HepG2 (cell line): ENCODE results near the gene MRPS10. TPM values are rescaled to one million over a fixed set of nuclear protein-coding genes. Genes with fewer than 3 reads are reported as not detected.

Experiments used
- ARID5B ChIP-seq: IDR thresholded peaks from 2 replicates; pipeline ENCODE4 v1.4.0; 2020; ENCODE audit warnings: mild to moderate bottlenecking, missing genetic modification reagents
- CREM ChIP-seq, 2 experiments: sonication (generic) in 1 of 2; formaldehyde crosslinking in 1 of 2; IDR thresholded peaks; 2 replicates each; pipeline versions ENCODE4 v1.4.0 to v1.6.1; 2016 to 2020; ENCODE audit warnings: antibody characterized with exemption in 1 of 2, mild to moderate bottlenecking in 1 of 2, missing genetic modification reagents in 1 of 2
- GABPB1 ChIP-seq: IDR thresholded peaks from 2 replicates; pipeline ENCODE4 v1.6.1; 2016; ENCODE audit warnings: mild to moderate bottlenecking, missing genetic modification reagents, moderate library complexity, missing compliant biosample characterization
- KDM4B ChIP-seq: sonication (generic); formaldehyde crosslinking; IDR thresholded peaks from 2 replicates; pipeline ENCODE4 v1.4.0; 2020; ENCODE audit warnings: missing genetic modification reagents
- KLF12 ChIP-seq: sonication (generic); formaldehyde crosslinking; IDR thresholded peaks from 2 replicates; pipeline ENCODE4 v1.4.0; 2020; ENCODE audit warnings: missing genetic modification reagents, borderline replicate concordance
- LCORL ChIP-seq, 2 experiments: fragments of 450-650 bp in 1 of 2; sonication (generic) in 1 of 2; formaldehyde crosslinking in 1 of 2; IDR thresholded peaks; 2 replicates each; pipeline versions ENCODE4 v1.5.0 to v1.6.1; 2017 to 2020; ENCODE audit warnings: antibody characterized with exemption in 1 of 2, missing genetic modification reagents in 1 of 2
- TBL1XR1 ChIP-seq: fragments of 150-350 bp; IDR thresholded peaks from 2 replicates; pipeline ENCODE4 v1.6.1; 2014; ENCODE audit warnings: borderline replicate concordance, low read length; ENCODE audit not compliant: partially characterized antibody
- WIZ ChIP-seq: sonication (generic); formaldehyde crosslinking; IDR thresholded peaks from 2 replicates; pipeline ENCODE4 v1.5.1; 2020; ENCODE audit warnings: mild to moderate bottlenecking, missing genetic modification reagents
- polyA plus RNA-seq, 8 experiments: library from polyadenylated mRNA; depleted of rRNA in 3 of 8; stranded (reverse) in 7 of 8; unstranded in 1 of 8; fragments of >200 nt; fragmentation: Illumina TruSeq in 4 of 8; extraction: Trizol in 4 of 8; gene quantifications; 2 replicates each; pipeline versions ENCODE4 v1.2.1 to v1.2.3, GENCODE V29; 2011 to 2016; ENCODE audit warnings: low read depth in 4 of 8, missing spikeins in 1 of 8, mixed read lengths in 1 of 8; ENCODE audit not compliant: insufficient read depth in 1 of 8
- total RNA-seq, 5 experiments: library from RNA; depleted of rRNA; stranded (reverse); fragments of >200 nt; fragmentation: Illumina TruSeq; extraction: Trizol; gene quantifications; 2 replicates each; pipeline ENCODE4 v1.2.3, GENCODE V29; 2016; ENCODE audit warnings: low read depth in 1 of 5
- TF ChIP-seq, protein P1 (sequence below): sonication (generic); formaldehyde crosslinking; IDR thresholded peaks from 2 replicates; pipeline ENCODE4 v1.8.0; 2022; ENCODE audit warnings: low read depth, missing genetic modification reagents
- TF ChIP-seq, protein P2 (sequence below): sonication (generic); formaldehyde crosslinking; IDR thresholded peaks from 2 replicates; pipeline ENCODE4 v1.4.0; 2020; ENCODE audit warnings: mild to moderate bottlenecking, missing genetic modification reagents, borderline replicate concordance

Gene MRPS10
- total and polyA plus RNA-seq, 2 of the 13 experiments (the other 11 are each of a cell fraction or from before 2014, with no cell fraction given): 31.7 to 54.6 TPM

- TF ChIP-seq ARID5B (CRISPR knock-in tag) (peak; percentile 90), LCORL (IDR thresholded peaks at IDR 0.05) (no peak), LCORL (CRISPR knock-in tag; IDR thresholded peaks at IDR 0.05) (peak; percentile 54; the same call in 1 of the 2 replicates), KDM4B (no peak), GABPB1 (CRISPR knock-in tag) (peak; percentile 63; the same call in 1 of the 2 replicates), TBL1XR1 (no peak), KLF12 (no peak), WIZ (CRISPR knock-in tag) (no peak), CREM (IDR thresholded peaks at IDR 0.05) (no peak), CREM (CRISPR knock-in tag; IDR thresholded peaks at IDR 0.05) (no peak)
- TF ChIP-seq, protein P1, sequence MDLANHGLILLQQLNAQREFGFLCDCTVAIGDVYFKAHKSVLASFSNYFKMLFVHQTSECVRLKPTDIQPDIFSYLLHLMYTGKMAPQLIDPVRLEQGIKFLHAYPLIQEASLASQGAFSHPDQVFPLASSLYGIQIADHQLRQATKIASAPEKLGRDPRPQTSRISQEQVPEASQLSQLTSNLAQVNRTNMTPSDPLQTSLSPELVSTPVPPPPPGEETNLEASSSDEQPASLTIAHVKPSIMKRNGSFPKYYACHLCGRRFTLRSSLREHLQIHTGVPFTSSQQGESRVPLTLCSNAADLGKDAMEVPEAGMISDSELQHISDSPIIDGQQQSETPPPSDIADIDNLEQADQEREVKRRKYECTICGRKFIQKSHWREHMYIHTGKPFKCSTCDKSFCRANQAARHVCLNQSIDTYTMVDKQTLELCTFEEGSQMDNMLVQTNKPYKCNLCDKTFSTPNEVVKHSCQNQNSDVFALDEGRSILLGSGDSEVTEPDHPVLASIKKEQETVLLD: no peak
- TF ChIP-seq, protein P2, sequence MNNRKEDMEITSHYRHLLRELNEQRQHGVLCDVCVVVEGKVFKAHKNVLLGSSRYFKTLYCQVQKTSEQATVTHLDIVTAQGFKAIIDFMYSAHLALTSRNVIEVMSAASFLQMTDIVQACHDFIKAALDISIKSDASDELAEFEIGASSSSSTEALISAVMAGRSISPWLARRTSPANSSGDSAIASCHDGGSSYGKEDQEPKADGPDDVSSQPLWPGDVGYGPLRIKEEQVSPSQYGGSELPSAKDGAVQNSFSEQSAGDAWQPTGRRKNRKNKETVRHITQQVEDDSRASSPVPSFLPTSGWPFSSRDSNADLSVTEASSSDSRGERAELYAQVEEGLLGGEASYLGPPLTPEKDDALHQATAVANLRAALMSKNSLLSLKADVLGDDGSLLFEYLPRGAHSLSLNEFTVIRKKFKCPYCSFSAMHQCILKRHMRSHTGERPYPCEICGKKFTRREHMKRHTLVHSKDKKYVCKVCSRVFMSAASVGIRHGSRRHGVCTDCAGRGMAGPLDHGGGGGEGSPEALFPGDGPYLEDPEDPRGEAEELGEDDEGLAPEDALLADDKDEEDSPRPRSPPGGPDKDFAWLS: no peak
These were observed 19.9 kb downstream of the MRPS10 start (continued) for GRCh38 chr6:42197555-42198362.
